ENCODE data around the gene MRTO4.

DNA sequence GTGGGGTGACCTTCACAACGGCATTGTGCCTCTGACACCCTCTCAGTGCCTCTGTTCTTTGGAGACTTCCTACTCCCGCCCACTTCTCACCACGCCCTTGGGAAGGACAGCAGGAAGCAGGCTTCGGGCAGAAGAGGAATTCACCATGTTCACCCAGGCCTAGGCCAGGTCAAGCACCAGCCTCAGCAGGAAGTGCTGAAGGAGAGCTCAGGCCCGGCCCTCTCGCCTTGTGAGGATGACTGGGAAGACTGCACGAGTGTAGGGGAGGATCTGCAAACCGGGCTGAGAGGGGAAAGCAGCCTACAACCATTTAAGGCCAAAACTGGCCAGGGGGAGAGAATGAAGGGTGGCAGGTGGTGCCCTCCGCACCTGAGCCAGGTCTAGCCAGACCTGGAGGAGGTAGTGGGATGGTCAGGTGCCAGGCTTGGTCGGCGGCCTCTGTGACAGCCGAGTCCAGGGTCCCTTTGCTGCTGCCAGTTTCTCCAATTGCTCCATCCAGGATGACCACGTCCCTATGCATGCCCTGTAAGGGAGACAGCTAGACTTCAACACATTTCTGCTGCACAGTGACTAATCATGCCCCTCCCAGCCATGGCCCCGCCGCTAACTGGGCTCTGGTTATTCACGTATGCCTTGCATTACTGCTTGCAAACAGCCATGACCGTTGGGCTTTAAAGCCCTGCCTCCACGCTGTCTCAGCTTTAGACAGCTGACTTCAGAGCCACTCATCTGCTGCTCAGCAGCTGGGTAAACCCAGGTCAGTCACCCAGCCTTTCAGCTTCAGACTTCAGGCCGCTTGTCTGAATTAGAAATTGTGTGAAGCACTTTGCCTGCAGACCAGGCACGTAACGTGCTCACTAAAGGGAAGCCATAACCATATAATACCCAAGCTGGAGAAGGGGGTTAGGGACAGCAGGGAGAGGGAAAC lies 8.9 kb downstream of the MRTO4 start:
- TF ChIP-seq POLR2A (IDR thresholded peaks at IDR 0.05; ENCODE audit: extremely low read depth, insufficient read length): peak; percentile 6
- TF ChIP-seq, protein P1, sequence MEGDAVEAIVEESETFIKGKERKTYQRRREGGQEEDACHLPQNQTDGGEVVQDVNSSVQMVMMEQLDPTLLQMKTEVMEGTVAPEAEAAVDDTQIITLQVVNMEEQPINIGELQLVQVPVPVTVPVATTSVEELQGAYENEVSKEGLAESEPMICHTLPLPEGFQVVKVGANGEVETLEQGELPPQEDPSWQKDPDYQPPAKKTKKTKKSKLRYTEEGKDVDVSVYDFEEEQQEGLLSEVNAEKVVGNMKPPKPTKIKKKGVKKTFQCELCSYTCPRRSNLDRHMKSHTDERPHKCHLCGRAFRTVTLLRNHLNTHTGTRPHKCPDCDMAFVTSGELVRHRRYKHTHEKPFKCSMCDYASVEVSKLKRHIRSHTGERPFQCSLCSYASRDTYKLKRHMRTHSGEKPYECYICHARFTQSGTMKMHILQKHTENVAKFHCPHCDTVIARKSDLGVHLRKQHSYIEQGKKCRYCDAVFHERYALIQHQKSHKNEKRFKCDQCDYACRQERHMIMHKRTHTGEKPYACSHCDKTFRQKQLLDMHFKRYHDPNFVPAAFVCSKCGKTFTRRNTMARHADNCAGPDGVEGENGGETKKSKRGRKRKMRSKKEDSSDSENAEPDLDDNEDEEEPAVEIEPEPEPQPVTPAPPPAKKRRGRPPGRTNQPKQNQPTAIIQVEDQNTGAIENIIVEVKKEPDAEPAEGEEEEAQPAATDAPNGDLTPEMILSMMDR (IDR thresholded peaks at IDR 0.05; ENCODE audit: low read depth, low read length): no peak
